GM12878 (cell line): ENCODE results near the gene IFNK. TPM values are rescaled to one million over a fixed set of nuclear protein-coding genes. Genes with fewer than 3 reads are reported as not detected.

ENCODE experiments used
- ATAC-seq: fragments of 200-7000 bp; cut with Tn5 transposase; 3 replicates; pipeline ENCODE4 v1.9.1; 2020; ENCODE audit warnings: mild to moderate bottlenecking, moderate library complexity
- BruUV-seq: library from RNA; stranded (reverse); fragments of 400-500 nt; replicated peaks from 2 replicates; lab custom pipeline; 2021; lab: Mats Ljungman, UMichigan
- CTCF ChIA-PET: fragments of 300-600 bp; sonication (Branson Sonifier 250); formaldehyde crosslinking; extraction: SDS; loops from one replicate; lab custom pipeline; 2021; ENCODE audit warnings: inconsistent platforms; lab: Yijun Ruan, JAX
- POLR2A ChIA-PET: fragments of 350-600 bp; formaldehyde crosslinking; extraction: SDS; loops from one replicate; lab custom pipeline; 2021; ENCODE audit warnings: inconsistent platforms; lab: Charles Lee
- RAD21 ChIA-PET: fragments of 300-600 bp; sonication (Branson Sonifier 250); formaldehyde crosslinking; loops from one replicate; lab custom pipeline; 2023; ENCODE audit warnings: antibody characterized with exemption; ENCODE audit not compliant: unreplicated experiment; lab: Charles Lee
- SMC1A ChIA-PET: fragments of 300-600 bp; sonication (Branson Sonifier 250); formaldehyde crosslinking; loops from one replicate; lab custom pipeline; 2023; ENCODE audit not compliant: unreplicated experiment, uncharacterized antibody; lab: Charles Lee
- DNase-seq: peaks from one replicate; pipeline ENCODE4 v3.0.0-alpha.2; 2011; ENCODE audit warnings: low read depth, low spot score
- FAIRE-seq: peaks from 3 replicates; lab custom pipeline; 2011; peaks lifted over from hg19 to GRCh38; lab: Jason Lieb, UNC
- H2AFZ ChIP-seq: 2 replicates; pipeline ENCODE4 v1.6.0; 2011; ENCODE audit warnings: low read depth, low read length, control low read depth; ENCODE audit not compliant: control insufficient read depth
- H3K27ac ChIP-seq: 2 replicates; pipeline ENCODE4 v1.5.1; 2011; ENCODE audit warnings: control low read depth; ENCODE audit not compliant: control insufficient read depth, insufficient read depth
- H3K27me3 ChIP-seq, 2 experiments: replicated peaks in 1 of 2; 2 replicates each; pipeline versions ENCODE4 v1.6.0 to v1.6.1; 2011; ENCODE audit warnings: low read length in 1 of 2; ENCODE audit not compliant: control insufficient read depth in 2 of 2, insufficient read depth in 2 of 2
- H3K36me3 ChIP-seq, 2 experiments: 2 replicates each; pipeline ENCODE4 v1.5.1; 2011; ENCODE audit warnings: low read length in 1 of 2; ENCODE audit not compliant: control insufficient read depth in 2 of 2, insufficient read depth in 2 of 2
- H3K4me1 ChIP-seq: 2 replicates; pipeline ENCODE4 v1.6.1; 2011; ENCODE audit warnings: mild to moderate bottlenecking, low read length, moderate library complexity, mixed read lengths; ENCODE audit not compliant: control insufficient read depth, insufficient read depth
- H3K4me2 ChIP-seq: 2 replicates; pipeline ENCODE4 v1.6.0; 2011; ENCODE audit warnings: control low read depth; ENCODE audit not compliant: control insufficient read depth, insufficient read depth
- H3K4me3 ChIP-seq: fragments of 200-600 bp; sonication (generic); 2 replicates; pipeline ENCODE4 v1.5.1; 2016
- H3K79me2 ChIP-seq: 2 replicates; pipeline ENCODE4 v1.6.0; 2011; ENCODE audit warnings: low read length; ENCODE audit not compliant: control insufficient read depth, insufficient read depth
- H3K9ac ChIP-seq: 2 replicates; pipeline ENCODE4 v1.8.0; 2011; ENCODE audit warnings: low read length, control low read depth, mixed read lengths; ENCODE audit not compliant: control insufficient read depth, insufficient read depth
- H3K9me3 ChIP-seq: replicated peaks from 3 replicates; pipeline ENCODE4 v1.5.1; 2011; ENCODE audit warnings: mild to moderate bottlenecking, low read length; ENCODE audit not compliant: control insufficient read depth, insufficient read depth
- H4K20me1 ChIP-seq: 2 replicates; pipeline ENCODE4 v1.6.0; 2011; ENCODE audit not compliant: control insufficient read depth, insufficient read depth
- CREM ChIP-seq: IDR thresholded peaks from 2 replicates; pipeline ENCODE4 v1.6.1; 2014; ENCODE audit warnings: antibody characterized with exemption, low read depth
- FOXM1 ChIP-seq: IDR thresholded peaks from 2 replicates; pipeline ENCODE4 v1.6.1; 2012; ENCODE audit warnings: low read depth, mild to moderate bottlenecking, inconsistent platforms, low read length, moderate library complexity
- POU2F2 ChIP-seq: IDR thresholded peaks from 3 replicates; pipeline ENCODE4 v1.6.1; 2011; ENCODE audit warnings: low read depth, mild to moderate bottlenecking, low read length, borderline replicate concordance
- SMAD1 ChIP-seq: fragments of 450-650 bp; IDR thresholded peaks from 2 replicates; pipeline ENCODE4 v1.6.1; 2018; ENCODE audit warnings: mild to moderate bottlenecking, low read depth; ENCODE audit not compliant: partially characterized antibody
- WGBS: methylation state at CpG from one replicate; pipeline ENCODE4 v1.1.6; 2016; ENCODE audit warnings: low lambda C conversion rate; ENCODE audit not compliant: insufficient replicate concordance, insufficient coverage; ENCODE audit errors: missing lambda C conversion rate; 5-methylcytosine and 5-hydroxymethylcytosine counted together
- in situ Hi-C: fragments of 300-500 bp; cut with MboI; formaldehyde crosslinking; loops from 9 replicates; pipeline ENCODE4 v1.14.3; 2018; ENCODE audit warnings: mixed read lengths
- intact Hi-C: fragments of 100-400 bp; cut with micrococcal nuclease; formaldehyde crosslinking; loops from one replicate; pipeline ENCODE4 v1.14.2; 2022; ENCODE audit not compliant: unreplicated experiment
- polyA plus RNA-seq, 11 experiments: library from polyadenylated mRNA; depleted of rRNA in 4 of 11; unstranded in 6 of 11; stranded (reverse) in 5 of 11; fragments of >200 nt; fragmentation: Nextera tagmentation in 4 of 11; fragmentation: Illumina TruSeq in 1 of 11; extraction: Ambion mirVana in 4 of 11; extraction: Trizol in 1 of 11; gene quantifications; 1 replicate in 1 of 11; 2 replicates in 10 of 11; pipeline versions ENCODE4 v1.2.1 to v1.2.3, GENCODE V29; 2011 to 2016; ENCODE audit warnings: inconsistent platforms in 2 of 11, missing spikeins in 2 of 11, low read depth in 1 of 11
- total RNA-seq, 4 experiments: library from RNA; depleted of rRNA in 3 of 4; stranded (reverse); fragments of >200 nt in 3 of 4; fragmentation: Illumina TruSeq in 1 of 4; extraction: Trizol in 1 of 4; gene quantifications; 2 replicates each; pipeline versions ENCODE4 v1.2.1 to v1.2.3, GENCODE V29; 2013 to 2021
- TF ChIP-seq, protein P1 (sequence below): fragments of 450-650 bp; formaldehyde crosslinking; IDR thresholded peaks from 2 replicates; pipeline ENCODE4 v1.4.0; 2022; ENCODE audit warnings: mild to moderate bottlenecking, moderate library complexity

The IFNK gene
- total and polyA plus RNA-seq, 10 of the 15 experiments (the other 5 are each of a cell fraction or from before 2014, with no cell fraction given), result 0.06 TPM; not detected in 9

DNA sequence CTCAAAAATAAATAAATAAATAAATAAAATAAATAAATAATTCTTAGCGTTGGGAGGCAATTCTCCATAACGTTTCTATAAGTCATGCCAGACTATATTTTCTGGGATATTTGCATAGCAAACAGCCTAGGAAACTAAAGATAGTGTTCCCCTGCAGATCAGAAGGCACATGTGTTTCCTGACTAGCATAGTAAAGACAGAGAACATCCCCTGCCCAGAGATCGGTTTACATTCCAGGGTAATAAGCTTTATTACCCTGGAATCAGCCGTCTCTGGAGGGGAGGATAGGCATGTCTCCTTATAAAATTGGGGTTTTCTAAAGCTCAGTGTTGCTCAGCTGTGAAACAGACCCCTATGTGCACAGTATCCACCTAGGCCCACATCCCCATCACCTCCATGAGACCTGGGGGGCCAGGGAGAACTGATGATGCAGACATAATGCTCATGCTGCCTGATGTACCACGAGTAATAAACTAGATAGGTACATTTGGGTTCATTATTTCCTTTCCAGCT lies 36.9 kb upstream of the IFNK start:
- Histone ChIP-seq H3K9ac (no peak overlapping the region), H2AFZ (no peak overlapping the region), H3K27me3 (no peaks in the 10 kb centered on the region), H3K4me1 (peaks cover 41% of the 10 kb centered on the region), H4K20me1 (no peaks in the 10 kb centered on the region), H3K9me3 (no peaks in the 10 kb centered on the region), H3K4me3 (no peak overlapping the region), H3K36me3 (no peaks in the 10 kb centered on the region), H3K4me2 (no peak overlapping the region), H3K27ac (no peak overlapping the region), H3K79me2 (no peaks in the 10 kb centered on the region)
- CTCF ChIA-PET, result interaction anchor here (0.6 to 1.1 kb wide), 2 partner anchors 13 to 207 kb away, joined by 3 read pairs; no protein-coding TSS in a partner anchor
- no peak for FAIRE-seq
- ATAC-seq, result no peak
- in situ Hi-C loops, result no loop called here
- POLR2A ChIA-PET, result interaction anchor here (0.6 kb wide), 1 partner anchor 107 kb away, joined by 5 read pairs; no protein-coding TSS in a partner anchor
- WGBS, result 29% methylated on average over 5 of the region's 5 CpGs
- SMC1A ChIA-PET, result interaction anchor here (0.7 to 5.7 kb wide), 7 partner anchors 19 to 531 kb away, joined by 3 to 22 read pairs (median 3); partner anchors contain the start of gene IFT74
- intact Hi-C loops, result no loop called here
- no TSS peak for BruUV-seq
- RAD21 ChIA-PET, result interaction anchor here (0.6 to 1.3 kb wide), 3 partner anchors 62 to 134 kb away, joined by 3 read pairs; no protein-coding TSS in a partner anchor
- no peak for DNase-seq
- TF ChIP-seq POU2F2 (no peak), FOXM1 (no peak), CREM (no peak), SMAD1 (no peak)
- TF ChIP-seq, protein P1, sequence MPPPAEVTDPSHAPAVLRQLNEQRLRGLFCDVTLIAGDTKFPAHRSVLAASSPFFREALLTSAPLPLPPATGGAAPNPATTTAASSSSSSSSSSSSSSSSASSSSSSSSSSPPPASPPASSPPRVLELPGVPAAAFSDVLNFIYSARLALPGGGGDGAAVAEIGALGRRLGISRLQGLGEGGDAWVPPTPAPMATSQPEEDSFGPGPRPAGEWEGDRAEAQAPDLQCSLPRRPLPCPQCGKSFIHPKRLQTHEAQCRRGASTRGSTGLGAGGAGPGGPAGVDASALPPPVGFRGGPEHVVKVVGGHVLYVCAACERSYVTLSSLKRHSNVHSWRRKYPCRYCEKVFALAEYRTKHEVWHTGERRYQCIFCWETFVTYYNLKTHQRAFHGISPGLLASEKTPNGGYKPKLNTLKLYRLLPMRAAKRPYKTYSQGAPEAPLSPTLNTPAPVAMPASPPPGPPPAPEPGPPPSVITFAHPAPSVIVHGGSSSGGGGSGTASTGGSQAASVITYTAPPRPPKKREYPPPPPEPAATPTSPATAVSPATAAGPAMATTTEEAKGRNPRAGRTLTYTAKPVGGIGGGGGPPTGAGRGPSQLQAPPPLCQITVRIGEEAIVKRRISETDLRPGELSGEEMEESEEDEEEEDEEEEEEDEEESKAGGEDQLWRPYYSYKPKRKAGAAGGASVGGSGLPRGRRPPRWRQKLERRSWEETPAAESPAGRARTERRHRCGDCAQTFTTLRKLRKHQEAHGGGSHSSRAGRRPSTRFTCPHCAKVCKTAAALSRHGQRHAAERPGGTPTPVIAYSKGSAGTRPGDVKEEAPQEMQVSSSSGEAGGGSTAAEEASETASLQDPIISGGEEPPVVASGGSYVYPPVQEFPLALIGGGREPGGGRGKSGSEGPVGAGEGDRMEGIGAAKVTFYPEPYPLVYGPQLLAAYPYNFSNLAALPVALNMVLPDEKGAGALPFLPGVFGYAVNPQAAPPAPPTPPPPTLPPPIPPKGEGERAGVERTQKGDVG (CRISPR knock-in tag), result no peak
